Measurements from ENCODE around the gene COG4.

The COG4 gene

GRCh38 chr16:70478169-70478568 lies 45.2 kb downstream of the COG4 start:
- no peak for DNase-seq

- DNase-seq, result no peak
These were observed 46.9 kb downstream of the COG4 start for GRCh38 chr16:70476272-70477020.

GRCh38 chr16:70475054-70475871 lies 48.1 kb downstream of the COG4 start:
- no peak for DNase-seq

GRCh38 chr16:70474320-70475053 lies 48.9 kb downstream of the COG4 start:
- no peak for DNase-seq

GRCh38 chr16:70473446-70474319 lies 49.7 kb downstream of the COG4 start:
- DNase-seq, result no peak

GRCh38 chr16:70472786-70473433 lies 50.4 kb downstream of the COG4 start:
- DNase-seq, result no peak

- DNase-seq, result no peak
These were observed 52.4 kb downstream of the COG4 start for GRCh38 chr16:70470927-70471341.

GRCh38 chr16:70470141-70470926 lies 53.0 kb downstream of the COG4 start:
- DNase-seq, result no peak

GRCh38 chr16:70468776-70469525 lies 54.4 kb downstream of the COG4 start:
- DNase-seq, result no peak

GRCh38 chr16:70467608-70468007 lies 55.7 kb downstream of the COG4 start:
- DNase-seq, result no peak

- no peak for DNase-seq
These were observed 56.2 kb downstream of the COG4 start for GRCh38 chr16:70467113-70467512.

GRCh38 chr16:70466805-70467076 lies 56.6 kb downstream of the COG4 start:
- DNase-seq, result no peak

GRCh38 chr16:70465999-70466804 lies 57.2 kb downstream of the COG4 start:
- DNase-seq, result no peak

GRCh38 chr16:70463235-70463634 lies 60.1 kb downstream of the COG4 start:
- DNase-seq, result no peak

- DNase-seq, result no peak
These were observed 62.6 kb downstream of the COG4 start for GRCh38 chr16:70460737-70461261.

GRCh38 chr16:70457446-70458166 lies 65.7 kb downstream of the COG4 start:
- no peak for DNase-seq

GRCh38 chr16:70455910-70456309 lies 67.4 kb downstream of the COG4 start:
- no peak for DNase-seq

GRCh38 chr16:70454222-70455034 lies 68.9 kb downstream of the COG4 start, which contains the start of gene FCSK:
Gene FCSK, plus strand, starts transcription at chr16:70454595. Its CDS starts 8,596 bp downstream, at chr16:70463191.
- peak; percentile 73 for DNase-seq

Data from activated CD4-positive, CD25-positive, alpha-beta regulatory T cell treated with anti-CD3 and anti-CD28 coated beads, Interleukin-2, amount 50 U/mL, for 72 hours (primary cell).